Adrenal gland (tissue), 12 donors: ENCODE data around the gene LSAMP. TPM values are rescaled to one million over a fixed set of nuclear protein-coding genes. Genes with fewer than 3 reads are reported as not detected.

ENCODE experiments used
- DNase-seq, 7 donors: peaks; one replicate each; pipeline ENCODE4 v3.0.0-alpha.2; 2019 to 2020
- H3K27ac ChIP-seq, 5 donors: fragments of 200-600 bp; sonication (generic) in 4 of 5; 1 replicate in 3 of 5; 2 replicates in 2 of 5; pipeline versions ENCODE4 v1.5.1 to v1.8.0; 2016 to 2020; ENCODE audit warnings: mild to moderate bottlenecking in 1 of 5
- H3K27me3 ChIP-seq: fragments of 200-600 bp; 2 replicates; pipeline ENCODE4 v1.8.0; 2021
- H3K36me3 ChIP-seq, 2 donors: fragments of 200-600 bp; replicated peaks in 1 of 2; 1 replicate in 1 of 2; 2 replicates in 1 of 2; pipeline versions ENCODE4 v1.5.1 to v1.8.0; 2018 to 2022
- H3K4me1 ChIP-seq, 2 donors: fragments of 200-600 bp; replicated peaks in 1 of 2; 1 replicate in 1 of 2; 2 replicates in 1 of 2; pipeline versions ENCODE4 v1.5.1 to v1.8.0; 2018 to 2021
- H3K4me3 ChIP-seq, 4 donors: fragments of 200-600 bp; sonication (generic) in 3 of 4; one replicate each; pipeline ENCODE4 v1.5.1; 2016 to 2018
- H3K9me3 ChIP-seq, 3 donors: fragments of 200-600 bp; sonication (generic) in 1 of 3; replicated peaks in 1 of 3; 1 replicate in 2 of 3; 2 replicates in 1 of 3; pipeline versions ENCODE4 v1.5.1 to v1.8.0; 2016 to 2021
- POLR2A ChIP-seq, 2 donors: fragments of 450-650 bp; IDR thresholded peaks; one replicate each; pipeline ENCODE4 v1.6.1; 2017; ENCODE audit warnings: antibody characterized with exemption in 2 of 2, mild to moderate bottlenecking in 2 of 2, moderate library complexity in 1 of 2
- WGBS, 4 donors: extraction: QIAGEN DNeasy Blood & Tissue Kit in 2 of 4; methylation state at CpG; one replicate each; pipeline versions ENCODE4 v1.1.5 to v1.1.7; 2013 to 2017; 5-methylcytosine and 5-hydroxymethylcytosine counted together
- intact Hi-C, 2 donors: fragments of 100-400 bp; cut with DNase I; formaldehyde crosslinking; loops; one replicate each; pipeline versions ENCODE4 v1.14.1 to v1.15.0; 2022 to 2023
- polyA plus RNA-seq, 3 donors: library from polyadenylated mRNA; stranded (reverse); fragments of 200-250 nt in 2 of 3; fragments of 350-450 nt in 1 of 3; fragmentation: Illumina TruSeq in 1 of 3; extraction: RNeasy Lipid Tissue Mini Kit (QIAGEN cat#74804) in 1 of 3; gene quantifications; one replicate each; pipeline ENCODE4 v1.2.3, GENCODE V29; 2013 to 2014
- total RNA-seq, 9 donors: library from RNA; depleted of rRNA in 4 of 9; stranded (reverse); fragments of >200 nt in 4 of 9; fragments of 120-200 nt in 1 of 9; fragmentation: NEBNext Ultra II Directional in 1 of 9; extraction: Animal tissue kit (Norgen Biotek cat#: 25700) in 1 of 9; gene quantifications; one replicate each; pipeline versions ENCODE4 v1.1.0 to v1.2.4, GENCODE V29; 2013 to 2023
- TF ChIP-seq, protein P1 (sequence below), 6 experiments: fragments of 450-650 bp in 4 of 6; fragments of 200-600 bp in 2 of 6; sonication (generic) in 1 of 6; IDR thresholded peaks; 1 replicate in 5 of 6; 2 replicates in 1 of 6; pipeline versions ENCODE4 v1.5.1 to v1.8.0; 2016 to 2021; ENCODE audit warnings: antibody characterized with exemption in 6 of 6, mild to moderate bottlenecking in 2 of 6, moderate library complexity in 1 of 6
- donor health status: healthy with polysubstance abuse.
- donor health status: Bipolar disorder and iron deficiency.
- donor health status: DM: yes; HTN: yes; CAD: no.
- donor health status: DM: no; HTN: no; CAD: no.
- donor health status: DM: no; HTN: no; CAD: no.
- donor health status: DM: yes; HTN: yes; CAD: no.

The LSAMP gene
- total and polyA plus RNA-seq, 12 donors = 5.8 to 53.5 (median 24.3) TPM

DNA sequence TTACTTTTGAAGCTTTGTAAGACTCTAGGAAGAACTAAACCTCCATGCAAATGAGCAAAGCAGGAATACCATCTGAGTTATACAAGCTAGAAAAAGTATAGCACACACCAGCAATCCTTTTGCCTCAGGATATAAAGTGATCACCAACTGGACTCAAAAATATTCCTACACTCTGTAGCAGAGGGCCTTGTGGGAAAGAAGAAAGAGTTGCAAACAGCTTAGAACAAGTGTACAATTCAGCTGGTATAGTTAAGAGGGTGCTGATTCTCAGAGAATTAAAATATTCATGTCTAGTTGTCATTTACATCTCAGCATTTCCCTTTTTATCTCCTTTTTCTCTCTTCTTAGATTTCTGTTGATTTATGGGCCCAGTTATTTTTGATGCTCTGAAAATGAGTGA is 573.6 kb downstream of the LSAMP start:
- DNase-seq = no peak

DNA sequence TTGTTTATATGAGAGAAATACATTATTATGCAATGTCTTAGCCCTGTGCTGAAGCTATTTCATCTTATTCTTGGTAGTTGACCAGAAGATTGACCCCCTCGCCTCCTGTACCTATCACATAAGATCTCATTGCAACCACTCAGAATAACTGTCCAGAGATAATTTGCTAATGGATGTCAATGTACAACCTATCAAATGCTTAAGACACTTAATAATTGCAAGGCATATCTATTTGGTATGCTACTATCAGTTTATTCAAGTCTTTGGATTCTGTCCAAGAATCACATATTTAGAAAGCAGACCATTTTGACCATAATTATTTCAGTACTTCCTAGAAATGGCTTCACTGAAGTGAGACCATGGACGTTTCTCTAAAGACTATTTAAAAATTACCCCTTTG is 580.4 kb downstream of the LSAMP start:
- H3K4me3 ChIP-seq = no peak overlapping the region
- no peak for DNase-seq
- no peak overlapping the region for H3K27ac ChIP-seq
- no peaks in the 10 kb centered on the region for H3K27me3 ChIP-seq
- TF ChIP-seq POLR2A (IDR thresholded peaks at IDR 0.05) = no peak
- TF ChIP-seq, protein P1, sequence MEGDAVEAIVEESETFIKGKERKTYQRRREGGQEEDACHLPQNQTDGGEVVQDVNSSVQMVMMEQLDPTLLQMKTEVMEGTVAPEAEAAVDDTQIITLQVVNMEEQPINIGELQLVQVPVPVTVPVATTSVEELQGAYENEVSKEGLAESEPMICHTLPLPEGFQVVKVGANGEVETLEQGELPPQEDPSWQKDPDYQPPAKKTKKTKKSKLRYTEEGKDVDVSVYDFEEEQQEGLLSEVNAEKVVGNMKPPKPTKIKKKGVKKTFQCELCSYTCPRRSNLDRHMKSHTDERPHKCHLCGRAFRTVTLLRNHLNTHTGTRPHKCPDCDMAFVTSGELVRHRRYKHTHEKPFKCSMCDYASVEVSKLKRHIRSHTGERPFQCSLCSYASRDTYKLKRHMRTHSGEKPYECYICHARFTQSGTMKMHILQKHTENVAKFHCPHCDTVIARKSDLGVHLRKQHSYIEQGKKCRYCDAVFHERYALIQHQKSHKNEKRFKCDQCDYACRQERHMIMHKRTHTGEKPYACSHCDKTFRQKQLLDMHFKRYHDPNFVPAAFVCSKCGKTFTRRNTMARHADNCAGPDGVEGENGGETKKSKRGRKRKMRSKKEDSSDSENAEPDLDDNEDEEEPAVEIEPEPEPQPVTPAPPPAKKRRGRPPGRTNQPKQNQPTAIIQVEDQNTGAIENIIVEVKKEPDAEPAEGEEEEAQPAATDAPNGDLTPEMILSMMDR (IDR thresholded peaks at IDR 0.05) = no peak
- H3K4me1 ChIP-seq = no peaks in the 10 kb centered on the region
- H3K9me3 ChIP-seq = no peaks in the 10 kb centered on the region
- intact Hi-C loops = no loop called here
- no peaks in the 10 kb centered on the region for H3K36me3 ChIP-seq
- 56 to 67% (median 63%) methylated on average over 2 of the region's 2 CpGs for WGBS, 4 donors

More for the DNA sequence above, 573.6 kb downstream of the LSAMP start:
- H3K27me3 ChIP-seq = no peaks in the 10 kb centered on the region
- H3K4me3 ChIP-seq = no peak overlapping the region
- TF ChIP-seq, protein P1 (IDR thresholded peaks at IDR 0.05) = no peak
- no peak for TF ChIP-seq POLR2A (IDR thresholded peaks at IDR 0.05)
- no peak overlapping the region for H3K27ac ChIP-seq
- H3K4me1 ChIP-seq = peaks cover 0 to 5% of the 10 kb centered on the region in 2 donors
- H3K9me3 ChIP-seq = no peaks in the 10 kb centered on the region
- H3K36me3 ChIP-seq = no peaks in the 10 kb centered on the region
- intact Hi-C loops = no loop called here

DNA sequence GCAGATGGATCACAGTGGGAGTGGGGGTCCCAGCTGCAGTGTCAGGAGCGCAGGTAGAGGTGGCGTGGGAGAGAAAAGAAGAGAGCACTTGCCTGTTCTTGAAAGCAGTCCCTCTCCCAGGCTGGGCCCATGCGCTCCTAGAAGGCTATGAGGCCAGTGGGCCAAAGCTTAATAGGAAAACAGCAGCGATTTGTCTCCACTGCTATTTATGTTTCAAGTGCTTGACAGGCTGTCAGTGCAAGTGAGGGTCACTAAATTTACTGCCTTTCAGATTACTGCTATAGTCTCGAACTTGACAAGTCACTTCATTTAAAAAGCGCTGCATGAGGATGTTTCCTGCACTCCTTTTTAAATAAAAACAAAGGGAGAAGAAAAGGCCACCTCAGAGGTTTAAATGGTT is 582.4 kb downstream of the LSAMP start:
- no peak for DNase-seq
- 81 to 84% (median 82%) methylated on average over 6 of the region's 6 CpGs for WGBS, 4 donors
- Histone ChIP-seq H3K4me1 (no peaks in the 10 kb centered on the region), H3K4me3 (no peak overlapping the region), H3K27me3 (no peaks in the 10 kb centered on the region), H3K27ac (no peak overlapping the region), H3K9me3 (no peaks in the 10 kb centered on the region), H3K36me3 (no peaks in the 10 kb centered on the region)
- TF ChIP-seq, protein P1 (IDR thresholded peaks at IDR 0.05) = no peak
- TF ChIP-seq POLR2A (IDR thresholded peaks at IDR 0.05) = no peak
- intact Hi-C loops = no loop called here

DNA sequence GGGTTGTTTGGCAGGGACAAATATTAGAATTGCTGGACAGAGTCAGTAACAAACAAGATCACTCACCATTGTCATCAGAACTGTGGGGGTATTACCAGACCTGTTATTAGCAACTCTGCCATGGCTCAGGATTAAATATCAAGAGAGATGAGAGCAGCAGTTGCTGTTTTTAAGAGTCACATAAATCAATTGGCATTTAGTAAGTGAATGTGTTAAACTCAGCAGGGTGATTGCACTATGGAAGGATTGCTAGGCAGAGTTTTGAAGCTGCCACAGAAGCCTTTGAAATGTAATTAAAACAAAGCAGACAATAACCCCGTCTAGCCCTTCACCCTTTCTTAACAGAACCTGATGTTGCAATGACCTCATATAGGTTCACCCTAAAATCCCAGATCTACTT is 583.2 kb downstream of the LSAMP start:
- no peaks in the 10 kb centered on the region for H3K4me1 ChIP-seq
- no peaks in the 10 kb centered on the region for H3K9me3 ChIP-seq
- H3K27ac ChIP-seq = no peak overlapping the region
- no peaks in the 10 kb centered on the region for H3K27me3 ChIP-seq
- no peaks in the 10 kb centered on the region for H3K36me3 ChIP-seq
- TF ChIP-seq, protein P1 (IDR thresholded peaks at IDR 0.05) = no peak
- no peak for TF ChIP-seq POLR2A (IDR thresholded peaks at IDR 0.05)
- intact Hi-C loops = no loop called here
- DNase-seq = no peak
- H3K4me3 ChIP-seq = no peak overlapping the region
- WGBS, 4 donors = 56 to 76% (median 70%) methylated on average over 1 of the region's 1 CpG
